ENCODE measurements around the gene PPFIA3.

GRCh38 chr19:49120868-49121267 is 1.5 kb downstream of the PPFIA3 start:
- TF ChIP-seq POLR2AphosphoS5 (IDR thresholded peaks at IDR 0.05), result no peak
- no peak for TF ChIP-seq CTCF (IDR thresholded peaks at IDR 0.05 in 8 of 11, conservative IDR thresholded peaks at IDR 0.05 in 3 of 11)

All from spleen (tissue), 7 donors.